HEK293 (cell line): ENCODE results near the gene MRTFA.

Source experiments
- ATF2 ChIP-seq: fragments of 450-650 bp; formaldehyde crosslinking; IDR thresholded peaks from 2 replicates; pipeline ENCODE4 v1.5.1; 2016; ENCODE audit warnings: missing biosample characterization, missing genetic modification characterization, low read depth
- BCL11A ChIP-seq: fragments of 450-650 bp; formaldehyde crosslinking; IDR thresholded peaks from 2 replicates; pipeline ENCODE4 v1.5.1; 2016; ENCODE audit warnings: low read depth, missing biosample characterization, missing genetic modification characterization
- CTCF ChIP-seq: fragments of 450-650 bp; formaldehyde crosslinking; IDR thresholded peaks from 2 replicates; pipeline ENCODE4 v1.5.1; 2016; ENCODE audit warnings: missing biosample characterization, missing genetic modification characterization
- MEIS1 ChIP-seq: sonication (generic); formaldehyde crosslinking; IDR thresholded peaks from 2 replicates; pipeline ENCODE4 v1.8.1; 2022; ENCODE audit warnings: missing genetic modification reagents, mild to moderate bottlenecking, borderline replicate concordance
- RBAK ChIP-seq: fragments of 450-650 bp; formaldehyde crosslinking; IDR thresholded peaks from 2 replicates; pipeline ENCODE4 v1.5.1; 2016; ENCODE audit warnings: missing biosample characterization, missing genetic modification characterization
- REPIN1 ChIP-seq: fragments of 450-650 bp; formaldehyde crosslinking; IDR thresholded peaks from 2 replicates; pipeline ENCODE4 v1.5.1; 2017; ENCODE audit warnings: missing biosample characterization, missing genetic modification characterization, low read depth
- ZBTB20 ChIP-seq: fragments of 450-650 bp; formaldehyde crosslinking; IDR thresholded peaks from 2 replicates; pipeline ENCODE4 v1.5.1; 2016; ENCODE audit warnings: missing biosample characterization, missing genetic modification characterization
- ZBTB44 ChIP-seq: fragments of 450-650 bp; IDR thresholded peaks from 2 replicates; pipeline ENCODE4 v1.5.1; 2018; ENCODE audit warnings: missing biosample characterization, mild to moderate bottlenecking, missing genetic modification characterization
- ZNF280D ChIP-seq: fragments of 450-650 bp; formaldehyde crosslinking; IDR thresholded peaks from 2 replicates; pipeline ENCODE4 v1.5.1; 2016; ENCODE audit warnings: missing biosample characterization, missing genetic modification characterization
- ZNF555 ChIP-seq: fragments of 450-650 bp; formaldehyde crosslinking; conservative IDR thresholded peaks from 2 replicates; pipeline ENCODE4 v1.5.1; 2017; ENCODE audit warnings: missing biosample characterization, mild to moderate bottlenecking, missing genetic modification characterization, inconsistent platforms
- ZNF629 ChIP-seq: fragments of 450-650 bp; formaldehyde crosslinking; IDR thresholded peaks from 2 replicates; pipeline ENCODE4 v1.5.1; 2017; ENCODE audit warnings: missing biosample characterization, missing genetic modification characterization
- ZNF704 ChIP-seq: fragments of 450-650 bp; formaldehyde crosslinking; IDR thresholded peaks from 2 replicates; pipeline ENCODE4 v1.5.1; 2016; ENCODE audit warnings: missing biosample characterization, missing genetic modification characterization

GRCh38 chr22:40361100-40361499 is 275.4 kb downstream of the MRTFA start:
- no peak for TF ChIP-seq ZNF555 (tag by site-specific recombination)
- TF ChIP-seq CTCF (tag by site-specific recombination) = no peak
- no peak for TF ChIP-seq BCL11A (tag by site-specific recombination)
- TF ChIP-seq RBAK (tag by site-specific recombination) = no peak
- no peak for TF ChIP-seq ZNF280D (tag by site-specific recombination)
- no peak for TF ChIP-seq REPIN1
- TF ChIP-seq MEIS1 = no peak
- no peak for TF ChIP-seq ZNF629 (tag by site-specific recombination)
- no peak for TF ChIP-seq ZBTB44 (tag by site-specific recombination)
- TF ChIP-seq ZNF704 (tag by site-specific recombination) = no peak
- TF ChIP-seq ATF2 (tag by site-specific recombination) = no peak
- TF ChIP-seq ZBTB20 (tag by site-specific recombination) = no peak
